Keratinocyte (primary cell): ENCODE measurements around the gene TSC22D2. TPM values are rescaled to one million over a fixed set of nuclear protein-coding genes. Genes with fewer than 3 reads are reported as not detected.

ENCODE experiments used
- DNase-seq: peaks from one replicate; pipeline ENCODE4 v3.0.0-alpha.2; 2011; ENCODE audit warnings: low read depth, missing footprints, low spot score
- FAIRE-seq: peaks from 2 replicates; lab custom pipeline; 2011; peaks lifted over from hg19 to GRCh38; lab: Jason Lieb, UNC
- H2AFZ ChIP-seq: 2 replicates; pipeline ENCODE4 v1.6.0; 2012; ENCODE audit warnings: low read length, control low read depth, inconsistent platforms; ENCODE audit not compliant: control insufficient read depth
- H3K27ac ChIP-seq: 2 replicates; pipeline ENCODE4 v1.5.1; 2011; ENCODE audit warnings: low read length; ENCODE audit not compliant: control insufficient read depth, insufficient read depth
- H3K27me3 ChIP-seq: 3 replicates; pipeline ENCODE4 v1.6.0; 2011; ENCODE audit warnings: low read length; ENCODE audit not compliant: control insufficient read depth, insufficient read depth; ENCODE audit errors: extremely low read depth
- H3K36me3 ChIP-seq, 2 experiments: 2 replicates in 1 of 2; 3 replicates in 1 of 2; pipeline ENCODE4 v1.5.1; 2011; ENCODE audit warnings: low read length in 2 of 2, mild to moderate bottlenecking in 1 of 2; ENCODE audit not compliant: control insufficient read depth in 2 of 2, insufficient read depth in 2 of 2; ENCODE audit errors: extremely low read depth in 1 of 2
- H3K4me1 ChIP-seq: 3 replicates; pipeline ENCODE4 v1.5.1; 2011; ENCODE audit warnings: low read length; ENCODE audit not compliant: control insufficient read depth, insufficient read depth; ENCODE audit errors: extremely low read depth
- H3K4me2 ChIP-seq: 3 replicates; pipeline ENCODE4 v1.6.0; 2011; ENCODE audit warnings: low read depth, low read length; ENCODE audit not compliant: control insufficient read depth, insufficient read depth; ENCODE audit errors: extremely low read depth
- H3K4me3 ChIP-seq, 3 experiments: fragments of 200-600 bp in 1 of 3; sonication (generic) in 1 of 3; 2 replicates in 2 of 3; 3 replicates in 1 of 3; pipeline ENCODE4 v1.5.1; 2011 to 2016; ENCODE audit warnings: low read length in 3 of 3, mild to moderate bottlenecking in 3 of 3, control low read depth in 2 of 3, inconsistent platforms in 1 of 3, low read depth in 1 of 3, mixed read lengths in 1 of 3, mixed run types in 1 of 3, moderate library complexity in 1 of 3; ENCODE audit not compliant: control insufficient read depth in 2 of 3, insufficient read depth in 2 of 3; ENCODE audit errors: extremely low read depth in 1 of 3
- H3K79me2 ChIP-seq: 2 replicates; pipeline ENCODE4 v1.6.0; 2012; ENCODE audit warnings: low read length; ENCODE audit not compliant: control insufficient read depth, insufficient read depth
- H3K9ac ChIP-seq: 3 replicates; pipeline ENCODE4 v1.6.0; 2011; ENCODE audit warnings: low read length; ENCODE audit not compliant: control insufficient read depth, insufficient read depth; ENCODE audit errors: extremely low read depth
- H3K9me1 ChIP-seq: 3 replicates; pipeline ENCODE4 v1.6.0; 2011; ENCODE audit warnings: low read length; ENCODE audit not compliant: control insufficient read depth, insufficient read depth; ENCODE audit errors: extremely low read depth
- H3K9me3 ChIP-seq: 2 replicates; pipeline ENCODE4 v1.5.1; 2012; ENCODE audit warnings: low read depth, low read length; ENCODE audit not compliant: control insufficient read depth
- H4K20me1 ChIP-seq: 3 replicates; pipeline ENCODE4 v1.6.0; 2011; ENCODE audit warnings: low read length; ENCODE audit not compliant: control insufficient read depth, insufficient read depth; ENCODE audit errors: extremely low read depth
- EZH2 ChIP-seq: IDR thresholded peaks from one replicate; pipeline ENCODE4 v1.6.1; 2012; ENCODE audit warnings: inconsistent platforms, mild to moderate bottlenecking, low read length, moderate library complexity
- dilution Hi-C: fragments of 300-500 bp; cut with MboI; formaldehyde crosslinking; loops from one replicate; pipeline ENCODE4 v1.7.0; 2020; ENCODE audit warnings: low sequenced_read_pairs; ENCODE audit not compliant: extremely low pct_ligation_motif_present
- polyA plus RNA-seq, 5 experiments: library from polyadenylated mRNA; depleted of rRNA in 3 of 5; stranded (reverse) in 3 of 5; stranded (forward) in 1 of 5; unstranded in 1 of 5; fragments of >200 nt; gene quantifications; 1 replicate in 1 of 5; 2 replicates in 3 of 5; 3 replicates in 1 of 5; pipeline versions ENCODE4 v1.2.1 to v1.2.3, GENCODE V29; 2011 to 2012; ENCODE audit warnings: missing spikeins in 2 of 5, low read depth in 1 of 5, low replicate concordance in 1 of 5
- TF ChIP-seq, protein P1 (sequence below), 3 experiments: IDR thresholded peaks in 1 of 3; conservative IDR thresholded peaks in 1 of 3; optimal IDR thresholded peaks in 1 of 3; 2 replicates in 2 of 3; 3 replicates in 1 of 3; pipeline versions ENCODE3 to v1.5.1; 2011; ENCODE audit warnings: low read length in 3 of 3, mild to moderate bottlenecking in 3 of 3, moderate library complexity in 2 of 3, control low read depth in 1 of 3, inconsistent platforms in 1 of 3; ENCODE audit not compliant: insufficient read depth in 2 of 3; ENCODE audit errors: extremely low read depth in 1 of 3

TSC22D2 gene
- polyA plus RNA-seq, 1 donor (not counting 4 experiments of a cell fraction or from before 2014, with no cell fraction given) = 22.3 TPM

DNA sequence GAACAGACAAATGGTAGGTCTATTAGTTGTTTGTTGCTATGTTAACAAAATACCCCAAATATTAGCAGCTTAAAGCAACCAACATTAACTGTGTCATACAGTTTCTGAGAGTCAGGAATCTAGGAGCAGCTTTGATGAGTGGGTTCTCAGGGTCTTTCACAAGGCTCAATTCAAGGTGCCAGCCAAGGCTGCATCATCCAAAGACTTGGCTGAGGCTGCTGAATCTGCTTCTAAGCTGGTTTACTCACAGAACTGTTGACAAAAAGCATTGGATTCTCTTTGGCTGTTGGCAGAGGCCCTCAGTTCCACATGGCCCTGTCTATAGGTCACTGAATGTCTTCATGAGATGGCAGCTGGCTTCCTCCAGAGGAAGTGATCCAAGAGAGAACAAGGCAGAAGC, 40.3 kb upstream of the TSC22D2 start:
- peaks cover 36% of the 10 kb centered on the region for H3K4me1 ChIP-seq
- no peak overlapping the region for H3K9ac ChIP-seq
- H3K9me3 ChIP-seq = no peaks in the 10 kb centered on the region
- H3K4me2 ChIP-seq = no peak overlapping the region
- FAIRE-seq (no peak), DNase-seq (no peak)
- H3K4me3 ChIP-seq = no peak overlapping the region
- no peaks in the 10 kb centered on the region for H3K27me3 ChIP-seq
- no peaks in the 10 kb centered on the region for H4K20me1 ChIP-seq
- no peaks in the 10 kb centered on the region for H3K36me3 ChIP-seq
- H3K79me2 ChIP-seq = peaks cover 10% of the 10 kb centered on the region
- H2AFZ ChIP-seq = no peak overlapping the region
- no peak overlapping the region for H3K27ac ChIP-seq
- TF ChIP-seq EZH2 = no peak
- TF ChIP-seq, protein P1, sequence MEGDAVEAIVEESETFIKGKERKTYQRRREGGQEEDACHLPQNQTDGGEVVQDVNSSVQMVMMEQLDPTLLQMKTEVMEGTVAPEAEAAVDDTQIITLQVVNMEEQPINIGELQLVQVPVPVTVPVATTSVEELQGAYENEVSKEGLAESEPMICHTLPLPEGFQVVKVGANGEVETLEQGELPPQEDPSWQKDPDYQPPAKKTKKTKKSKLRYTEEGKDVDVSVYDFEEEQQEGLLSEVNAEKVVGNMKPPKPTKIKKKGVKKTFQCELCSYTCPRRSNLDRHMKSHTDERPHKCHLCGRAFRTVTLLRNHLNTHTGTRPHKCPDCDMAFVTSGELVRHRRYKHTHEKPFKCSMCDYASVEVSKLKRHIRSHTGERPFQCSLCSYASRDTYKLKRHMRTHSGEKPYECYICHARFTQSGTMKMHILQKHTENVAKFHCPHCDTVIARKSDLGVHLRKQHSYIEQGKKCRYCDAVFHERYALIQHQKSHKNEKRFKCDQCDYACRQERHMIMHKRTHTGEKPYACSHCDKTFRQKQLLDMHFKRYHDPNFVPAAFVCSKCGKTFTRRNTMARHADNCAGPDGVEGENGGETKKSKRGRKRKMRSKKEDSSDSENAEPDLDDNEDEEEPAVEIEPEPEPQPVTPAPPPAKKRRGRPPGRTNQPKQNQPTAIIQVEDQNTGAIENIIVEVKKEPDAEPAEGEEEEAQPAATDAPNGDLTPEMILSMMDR (optimal IDR thresholded peaks at IDR 0.05 in 1 of 3, IDR thresholded peaks at IDR 0.05 in 1 of 3, conservative IDR thresholded peaks at IDR 0.05 in 1 of 3; ENCODE audit: extremely low read depth in 1 of 3, insufficient read depth in 2 of 3, low read length in 3 of 3) = no peak
- dilution Hi-C loops = no loop called here
- H3K9me1 ChIP-seq = no peaks in the 10 kb centered on the region

DNA sequence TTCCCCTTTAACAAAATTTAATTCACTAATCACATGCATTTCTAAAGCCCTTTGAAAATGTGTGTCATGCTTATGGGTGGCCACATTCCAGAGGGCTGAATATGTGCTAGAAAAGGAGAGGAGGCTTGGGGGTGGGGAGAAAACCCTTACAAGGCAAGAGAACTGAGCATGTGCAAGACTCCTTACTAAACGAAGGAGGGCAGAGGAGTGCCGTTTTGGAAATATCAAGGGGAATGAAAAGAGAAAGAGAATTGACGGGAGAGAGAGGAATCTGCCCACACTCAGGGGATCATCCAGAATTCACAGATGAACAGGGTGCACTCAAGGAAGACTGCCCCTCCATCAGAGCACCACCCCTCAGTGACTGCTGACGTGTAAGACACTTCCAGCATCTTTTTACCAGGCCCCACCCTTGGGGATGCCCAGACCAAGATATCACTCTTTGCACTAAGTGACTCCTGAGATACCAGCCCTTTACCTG, 37.9 kb upstream of the TSC22D2 start:
- no peaks in the 10 kb centered on the region for H3K9me1 ChIP-seq
- peaks cover 10% of the 10 kb centered on the region for H3K79me2 ChIP-seq
- DNase-seq (peak; percentile 96), FAIRE-seq (peak; percentile 91)
- no peaks in the 10 kb centered on the region for H4K20me1 ChIP-seq
- dilution Hi-C loops = no loop called here
- no peaks in the 10 kb centered on the region for H3K36me3 ChIP-seq
- no peaks in the 10 kb centered on the region for H3K27me3 ChIP-seq
- no peaks in the 10 kb centered on the region for H3K9me3 ChIP-seq
- peak overlapping the region; percentile 58 to 91 (median 90) for H3K4me3 ChIP-seq
- peaks cover 27% of the 10 kb centered on the region for H3K4me1 ChIP-seq
- H3K4me2 ChIP-seq = peak overlapping the region; percentile 87
- TF ChIP-seq, protein P1 (optimal IDR thresholded peaks at IDR 0.05 in 1 of 3, IDR thresholded peaks at IDR 0.05 in 1 of 3, conservative IDR thresholded peaks at IDR 0.05 in 1 of 3; ENCODE audit: extremely low read depth in 1 of 3, insufficient read depth in 2 of 3, low read length in 3 of 3) = peak in 2 of 3 experiments; percentile 19 to 22
- no peak for TF ChIP-seq EZH2
- H3K27ac ChIP-seq = peak overlapping the region; percentile 97
- peak overlapping the region; percentile 24 for H2AFZ ChIP-seq
- peak overlapping the region; percentile 89 for H3K9ac ChIP-seq
